ENCODE measurements around the gene DEDD. TPM values are rescaled to one million over a fixed set of nuclear protein-coding genes. Genes with fewer than 3 reads are reported as not detected.

Gene DEDD
- 47.1 TPM for polyA plus RNA-seq (ENCODE audit: insufficient read length)

- peak; percentile 89 for DNase-seq (ENCODE audit: low read depth)
Measured at GRCh38 chr1:161132410-161133219, at the start of gene DEDD. Gene DEDD, minus strand, starts transcription at chr1:161132667. Its CDS starts 8,205 bp downstream, at chr1:161124462.

DNA sequence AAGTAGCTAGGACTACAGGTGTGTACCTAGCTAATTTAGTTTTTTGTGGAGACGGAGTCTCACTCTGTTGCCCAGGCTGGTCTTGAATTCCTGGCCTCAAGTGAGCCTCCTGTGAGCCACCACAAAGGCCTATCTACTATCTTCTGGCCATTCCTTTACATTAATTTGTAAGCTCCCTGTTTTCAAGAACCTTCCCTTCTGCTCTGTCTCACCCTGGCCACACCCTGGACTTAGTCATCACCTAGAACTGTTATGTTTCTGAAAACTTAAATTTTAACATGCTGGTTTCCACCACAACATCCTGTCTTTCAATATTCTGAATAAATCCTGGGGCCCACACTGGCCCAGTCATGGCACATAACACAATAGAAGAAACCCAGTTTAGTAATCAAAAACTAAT, 49.7 kb upstream of the DEDD start:
- no peak for DNase-seq (ENCODE audit: low read depth)

GRCh38 chr1:161180639-161181038, 48.2 kb upstream of the DEDD start:
- no peak for DNase-seq (ENCODE audit: low read depth)

- no peak for DNase-seq (ENCODE audit: low read depth)
Measured at GRCh38 chr1:161179698-161180097, 47.2 kb upstream of the DEDD start.

GRCh38 chr1:161177936-161178244, 45.4 kb upstream of the DEDD start:
- DNase-seq (ENCODE audit: low read depth), result no peak

DNA sequence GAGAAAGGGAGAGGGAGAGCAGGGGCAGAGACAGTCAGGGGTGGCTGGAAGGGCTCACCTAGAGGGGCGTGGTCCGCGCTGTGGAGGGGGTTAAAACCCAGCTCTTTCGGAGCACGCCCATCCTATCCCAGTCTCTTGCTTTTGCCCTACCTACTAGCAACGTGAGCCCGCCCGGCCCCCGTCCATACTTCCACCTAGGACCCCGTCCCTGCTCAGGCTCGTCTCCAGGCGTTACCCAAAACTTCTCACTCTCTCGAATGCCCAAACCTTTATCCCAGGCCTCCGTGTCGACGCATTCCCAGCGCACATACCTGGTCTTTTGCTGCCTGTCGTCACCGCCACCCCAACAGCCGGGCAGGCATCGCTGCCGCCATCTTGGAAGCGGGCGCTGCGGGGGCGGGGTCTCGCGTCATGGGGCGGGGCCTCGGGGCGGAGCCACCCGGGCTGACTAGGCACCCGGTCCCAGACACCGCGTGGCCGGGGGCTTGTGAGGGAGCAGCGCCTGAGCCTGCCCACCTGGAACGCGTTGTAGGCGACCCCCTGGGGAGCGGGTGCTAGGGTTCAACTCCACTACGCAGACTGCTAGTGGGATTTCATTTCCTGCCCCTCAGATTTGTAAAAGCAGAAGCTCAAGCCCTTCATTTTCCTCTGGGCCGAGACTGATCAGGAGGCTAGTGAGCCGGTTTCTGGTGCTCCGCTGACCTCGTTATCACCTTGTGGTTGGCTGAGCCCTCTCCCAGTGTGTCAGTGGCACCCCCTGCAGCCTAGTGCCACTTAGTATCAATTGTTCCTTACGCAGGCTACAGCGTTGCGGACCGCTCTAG, 44.9 kb upstream of the DEDD start, which contains the start of gene B4GALT3:
Gene B4GALT3 (minus strand): TSS at position 396 of the 824 bp plus-strand sequence. CDS start 1,447 bp downstream, outside the sequence.
- DNase-seq (ENCODE audit: low read depth), result no peak

- DNase-seq (ENCODE audit: low read depth), result no peak
Measured at GRCh38 chr1:161176468-161177111, 44.1 kb upstream of the DEDD start.

DNA sequence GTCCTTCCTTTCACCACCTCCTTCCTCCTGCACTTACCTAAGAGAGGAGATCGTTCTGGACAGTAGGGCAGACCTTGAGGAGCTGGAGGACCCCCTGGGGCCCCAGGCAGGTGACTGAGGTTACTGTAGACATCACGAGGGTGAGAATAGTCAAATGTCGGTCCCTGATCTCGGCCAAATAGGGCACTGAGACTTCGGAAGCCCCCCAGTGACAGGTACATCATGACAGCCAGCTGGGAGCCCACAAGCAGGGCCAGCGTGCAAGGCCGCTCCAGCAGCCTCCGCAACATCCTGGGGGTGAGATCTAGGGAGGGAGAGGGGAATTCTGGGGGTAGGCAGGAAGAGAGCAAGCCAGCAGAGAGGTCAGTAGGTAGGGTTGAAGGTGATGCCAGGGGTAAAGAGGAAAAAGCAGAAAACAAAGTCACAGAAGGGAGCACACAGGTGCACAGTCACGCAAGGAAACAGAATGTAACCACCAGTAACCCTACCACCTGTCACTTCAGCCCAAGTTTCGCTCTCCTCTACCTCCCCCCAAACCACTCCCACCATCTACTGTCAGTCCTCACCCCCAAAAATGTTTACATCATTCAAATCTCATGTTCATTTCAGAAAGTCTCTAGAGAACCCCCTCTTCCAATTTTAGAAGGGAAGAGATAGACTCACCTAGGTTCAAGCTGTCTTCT, 43.4 kb upstream of the DEDD start:
- DNase-seq (ENCODE audit: low read depth), result no peak

DNA sequence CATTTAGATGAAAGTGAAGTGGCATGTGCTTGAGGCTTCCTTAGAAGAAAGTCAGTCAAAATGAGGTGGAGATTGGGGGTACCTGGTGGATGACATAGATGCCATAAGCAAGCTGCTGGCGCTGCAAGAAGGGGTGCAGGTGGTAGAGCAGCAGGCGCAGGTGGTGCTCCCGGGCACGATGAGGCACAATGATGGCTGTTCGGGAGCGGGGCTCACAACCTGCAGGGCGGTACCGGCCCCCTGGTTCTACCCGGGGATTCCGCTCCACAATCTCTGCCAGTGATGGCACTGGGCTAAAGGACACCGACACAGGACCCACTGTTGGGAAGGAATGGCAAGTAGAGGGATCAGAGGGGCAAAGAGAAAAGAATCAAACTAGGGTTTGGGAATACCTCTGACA, 42.4 kb upstream of the DEDD start:
- no peak for DNase-seq (ENCODE audit: low read depth)

- DNase-seq (ENCODE audit: low read depth), result no peak
Measured at GRCh38 chr1:161173711-161174110, 41.2 kb upstream of the DEDD start.

DNA sequence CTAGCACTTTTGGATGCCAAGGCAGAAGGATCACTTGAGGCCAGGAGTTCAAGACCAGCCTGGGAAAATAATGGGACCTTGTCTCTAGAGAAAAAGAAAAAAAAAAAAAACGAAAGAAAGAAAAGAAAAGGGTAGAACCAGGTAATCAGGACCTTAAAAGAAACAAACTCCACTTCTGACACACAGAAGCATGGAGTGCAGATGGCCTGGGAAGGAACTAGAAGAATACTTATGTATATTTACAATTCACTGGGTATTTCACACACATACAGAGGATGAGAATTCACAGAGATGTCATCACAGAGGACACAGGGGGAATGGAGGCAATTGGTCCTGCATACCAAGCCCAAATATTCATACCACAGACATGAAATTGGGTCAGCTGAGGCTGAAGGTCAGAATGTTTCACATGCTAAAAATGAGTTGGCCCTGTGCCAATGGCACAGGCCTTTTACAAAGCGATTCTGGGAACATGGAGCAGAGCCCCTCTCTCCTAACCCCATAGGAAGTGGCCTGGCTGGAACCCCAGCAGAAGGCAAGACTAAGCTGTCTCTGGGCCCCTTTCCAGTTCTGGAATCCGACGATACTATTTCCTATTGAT, 40.4 kb upstream of the DEDD start:
- DNase-seq (ENCODE audit: low read depth), result no peak

- DNase-seq (ENCODE audit: low read depth), result no peak
Measured at GRCh38 chr1:161172349-161172748, 39.9 kb upstream of the DEDD start.

DNA sequence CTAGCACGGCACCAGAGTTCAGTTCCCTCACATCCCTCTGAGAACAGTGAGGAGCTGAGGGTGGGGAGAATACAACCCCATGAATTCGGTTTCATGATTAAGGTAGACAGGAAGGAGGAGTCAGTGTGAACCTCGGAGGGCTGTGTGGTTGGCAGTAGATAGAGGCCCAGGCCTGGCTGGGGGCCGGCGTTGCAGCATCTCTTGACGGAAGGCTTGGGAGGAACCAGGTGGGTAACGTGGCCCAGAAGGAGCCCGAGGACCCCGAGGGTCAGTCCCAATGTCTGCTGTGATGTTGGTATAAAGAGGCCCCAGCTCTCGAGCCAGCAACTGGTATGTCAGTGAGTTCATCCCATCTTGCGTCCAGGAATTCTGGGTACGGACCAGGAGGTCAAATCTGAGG, 39.2 kb upstream of the DEDD start:
- no peak for DNase-seq (ENCODE audit: low read depth)

GRCh38 chr1:161171191-161171590, 38.7 kb upstream of the DEDD start:
- no peak for DNase-seq (ENCODE audit: low read depth)

- DNase-seq (ENCODE audit: low read depth), result no peak
Measured at GRCh38 chr1:161168906-161169305, 36.4 kb upstream of the DEDD start.

GRCh38 chr1:161166669-161167548, 34.4 kb upstream of the DEDD start:
- DNase-seq (ENCODE audit: low read depth), result no peak

- DNase-seq (ENCODE audit: low read depth), result peak; percentile 96
Measured at GRCh38 chr1:161165742-161166668, 33.5 kb upstream of the DEDD start, which contains the start of gene PPOX. Gene PPOX, plus strand, starts transcription at chr1:161166426. Its CDS starts 422 bp downstream, at chr1:161166848.

GRCh38 chr1:161164901-161165610, 32.6 kb upstream of the DEDD start:
- no peak for DNase-seq (ENCODE audit: low read depth)
